ENCODE measurements around the gene BPIFA3.
A peak's percentile ranks its signal among the peaks of the same experiment; 100 is the strongest.
"Not testable (repeated sequence)": the region's sequence is repeated elsewhere in the genome, so short reads cannot be mapped to it uniquely, and the experiment has no call there.

The BPIFA3 gene

GRCh38 chr20:33177866-33178265, 39.3 kb upstream of the BPIFA3 start:
- DNase-seq, result peak; percentile 20
- Histone ChIP-seq H3K36me3 (no peaks in the 10 kb centered on the region), H3K27me3 (no peaks in the 10 kb centered on the region), H3K9me3 (no peaks in the 10 kb centered on the region), H3K4me3 (ENCODE audit: low read depth, low read length) (no peak overlapping the region), H3K4me1 (peaks cover 3% of the 10 kb centered on the region; the same call in 1 of the 2 replicates)
- no peak for TF ChIP-seq CTCF (IDR thresholded peaks at IDR 0.05; ENCODE audit: low read depth, low read length)

DNA sequence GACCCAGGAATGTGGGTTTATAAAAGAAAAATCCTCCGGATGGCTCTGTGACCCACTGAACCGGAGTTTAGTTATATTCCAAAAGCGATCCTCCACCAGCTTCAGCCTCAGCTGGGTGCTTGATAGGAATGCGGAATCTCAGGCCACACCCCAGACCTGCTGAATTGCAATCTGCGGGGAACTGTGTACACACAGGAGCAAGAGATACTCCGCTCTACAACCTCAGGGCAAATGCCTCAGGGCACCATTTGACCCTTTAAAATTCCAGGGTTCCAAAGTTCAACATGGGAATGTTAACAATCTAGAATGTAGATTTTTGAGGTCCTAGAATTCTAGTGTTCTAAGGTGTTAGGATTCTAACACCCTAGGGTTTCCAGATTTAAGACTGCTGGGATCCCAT, 38.4 kb upstream of the BPIFA3 start:
- no peak overlapping the region for H3K4me3 ChIP-seq (ENCODE audit: low read depth, low read length)
- no peaks in the 10 kb centered on the region for H3K9me3 ChIP-seq
- H3K36me3 ChIP-seq, result no peaks in the 10 kb centered on the region
- peaks cover 3% of the 10 kb centered on the region; the same call in 1 of the 2 replicates for H3K4me1 ChIP-seq
- TF ChIP-seq CTCF (IDR thresholded peaks at IDR 0.05; ENCODE audit: low read depth, low read length), result no peak
- H3K27me3 ChIP-seq, result no peaks in the 10 kb centered on the region
- DNase-seq, result no peak

DNA sequence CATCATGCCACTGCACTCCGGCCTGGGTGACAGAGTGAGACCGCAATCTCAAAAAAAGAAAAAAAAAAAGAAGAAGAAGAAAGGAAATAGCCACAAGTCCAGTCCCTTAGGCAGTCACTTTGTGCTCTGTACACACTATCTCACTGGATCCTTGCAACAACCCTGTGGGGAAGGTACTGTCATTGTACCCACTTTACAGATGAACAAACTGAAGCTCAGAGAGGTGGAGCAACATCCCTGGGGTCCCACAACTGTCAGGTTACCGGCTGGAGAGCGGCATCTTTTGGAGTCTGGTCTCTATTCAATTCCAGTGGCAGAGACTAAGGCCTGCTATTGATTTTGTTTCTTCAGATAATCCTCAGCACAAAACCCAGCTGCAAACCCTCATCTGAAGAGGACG, 37.0 kb upstream of the BPIFA3 start:
- no peak for TF ChIP-seq CTCF (IDR thresholded peaks at IDR 0.05; ENCODE audit: low read depth, low read length)
- no peak for DNase-seq
- Histone ChIP-seq H3K4me1 (peaks cover 3% of the 10 kb centered on the region; the same call in 1 of the 2 replicates), H3K9me3 (no peaks in the 10 kb centered on the region), H3K27me3 (no peaks in the 10 kb centered on the region), H3K36me3 (no peaks in the 10 kb centered on the region), H3K4me3 (ENCODE audit: low read depth, low read length) (no peak overlapping the region)

DNA sequence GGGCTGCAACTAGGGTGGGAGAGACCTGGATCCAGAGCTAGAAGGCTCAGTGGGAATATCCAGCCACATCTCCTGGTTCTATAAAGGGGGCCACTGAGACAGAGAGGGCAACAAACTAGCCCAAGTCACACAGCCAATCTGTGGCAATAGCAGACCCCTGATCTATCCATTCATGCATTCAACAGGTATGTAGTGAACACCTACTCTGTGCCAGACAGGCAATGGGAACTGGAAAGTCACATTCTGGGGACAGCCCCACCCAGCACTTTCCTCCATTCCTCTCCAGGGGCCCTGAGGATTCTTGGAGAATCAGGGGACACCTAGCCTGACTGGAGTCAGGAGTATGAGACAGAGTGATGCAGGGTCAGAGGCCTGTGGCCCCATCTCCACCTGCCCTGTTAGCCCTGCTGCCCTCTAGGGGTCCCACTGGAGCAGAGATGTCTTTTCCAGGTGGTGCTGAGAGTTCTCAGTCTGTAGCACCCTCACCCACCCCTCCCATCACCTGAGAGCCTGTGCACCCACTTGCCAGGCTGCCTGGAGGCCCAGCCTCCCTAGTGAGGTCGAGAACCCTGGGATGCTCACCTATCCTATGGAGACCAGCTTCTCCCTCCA, 35.6 kb upstream of the BPIFA3 start:
- Histone ChIP-seq H3K4me1 (peaks cover 3% of the 10 kb centered on the region; the same call in 1 of the 2 replicates), H3K36me3 (no peaks in the 10 kb centered on the region), H3K9me3 (no peaks in the 10 kb centered on the region), H3K4me3 (ENCODE audit: low read depth, low read length) (no peak overlapping the region), H3K27me3 (no peaks in the 10 kb centered on the region)
- no peak for DNase-seq
- no peak for TF ChIP-seq CTCF (IDR thresholded peaks at IDR 0.05; ENCODE audit: low read depth, low read length)

DNA sequence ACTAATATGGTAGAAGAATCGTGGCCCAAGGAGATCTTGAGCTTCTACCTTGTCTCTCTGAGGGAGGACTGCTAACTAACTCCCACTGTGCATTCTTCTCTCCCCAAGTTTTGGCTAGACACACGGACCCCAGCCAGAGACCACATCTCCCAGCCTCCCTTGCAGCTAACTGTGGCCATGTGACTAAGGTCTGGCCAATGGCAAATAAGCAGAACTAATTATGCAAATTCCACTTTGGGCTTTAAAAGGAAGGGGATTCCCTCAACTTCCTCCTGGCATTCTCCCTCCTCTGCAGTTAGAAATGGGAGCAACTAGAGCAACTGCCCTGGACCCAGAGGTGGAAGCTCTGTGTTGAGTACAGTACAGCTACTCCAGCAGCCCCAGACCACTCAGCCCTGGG, 33.8 kb upstream of the BPIFA3 start:
- Histone ChIP-seq H3K4me1 (no peaks in the 10 kb centered on the region), H3K27me3 (no peaks in the 10 kb centered on the region), H3K4me3 (ENCODE audit: low read depth, low read length) (no peak overlapping the region), H3K9me3 (no peaks in the 10 kb centered on the region), H3K36me3 (no peaks in the 10 kb centered on the region)
- no peak for TF ChIP-seq CTCF (IDR thresholded peaks at IDR 0.05; ENCODE audit: low read depth, low read length)
- no peak for DNase-seq

DNA sequence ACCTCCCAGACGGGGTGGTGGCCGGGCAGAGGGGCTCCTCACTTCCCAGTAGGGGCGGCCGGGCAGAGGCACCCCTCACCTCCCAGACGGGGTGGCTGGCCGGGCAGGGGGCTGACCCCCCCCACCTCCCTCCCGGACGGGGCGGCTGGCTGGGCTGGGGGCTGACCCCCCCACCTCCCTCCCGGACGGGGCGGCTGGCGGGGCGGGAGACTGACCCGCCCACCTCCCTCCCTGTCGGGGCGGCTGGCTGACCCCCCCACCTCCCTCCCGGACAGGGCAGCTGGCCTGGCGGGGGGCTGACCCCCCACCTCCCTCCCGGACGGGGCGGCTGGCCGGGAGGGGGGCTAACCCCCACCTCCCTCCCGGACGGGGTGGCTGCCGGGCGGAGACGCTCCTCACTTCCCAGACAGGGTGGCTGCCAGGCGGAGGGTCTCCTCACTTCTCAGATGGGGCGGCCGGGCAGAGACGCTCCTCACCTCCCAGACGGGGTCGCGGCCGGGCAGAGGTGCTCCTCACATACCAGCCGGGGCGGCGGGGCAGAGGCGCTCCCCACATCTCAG, 32.0 kb upstream of the BPIFA3 start:
- not testable (repeated sequence) for H3K4me3 ChIP-seq (ENCODE audit: low read depth, low read length); H3K9me3 ChIP-seq; H3K27me3 ChIP-seq; H3K36me3 ChIP-seq; DNase-seq; H3K4me1 ChIP-seq

Data from BE2C (cell line).